AG09319 (cell line): ENCODE measurements around the gene GNAO1.

ENCODE experiments used
- DNase-seq: peaks from one replicate; pipeline ENCODE4 v3.0.0-alpha.2; 2010; ENCODE audit warnings: low read depth; ENCODE audit errors: extremely low read depth
- CTCF ChIP-seq: IDR thresholded peaks from 2 replicates; pipeline ENCODE4 v1.5.1; 2011; ENCODE audit warnings: low read depth, mild to moderate bottlenecking, inconsistent platforms, low read length, moderate library complexity

GNAO1 gene

GRCh38 chr16:56191156-56191815 is at the start of gene GNAO1:
Gene GNAO1 (plus strand): TSS chr16:56191489. CDS start chr16:56192236, 747 bp downstream.
- no peak for TF ChIP-seq CTCF
- no peak for DNase-seq

GRCh38 chr16:56143666-56144065 is 47.6 kb upstream of the GNAO1 start:
- DNase-seq, result no peak
- no peak for TF ChIP-seq CTCF

GRCh38 chr16:56145369-56145768 is 45.9 kb upstream of the GNAO1 start:
- no peak for TF ChIP-seq CTCF
- no peak for DNase-seq

GRCh38 chr16:56151621-56152020 is 39.7 kb upstream of the GNAO1 start:
- DNase-seq, result no peak
- TF ChIP-seq CTCF, result no peak

GRCh38 chr16:56161658-56162057 is 29.6 kb upstream of the GNAO1 start:
- no peak for DNase-seq
- TF ChIP-seq CTCF, result no peak

- DNase-seq, result no peak
Measured at GRCh38 chr16:56163089-56163488, 28.2 kb upstream of the GNAO1 start.

GRCh38 chr16:56163938-56164337 is 27.4 kb upstream of the GNAO1 start:
- no peak for DNase-seq
- no peak for TF ChIP-seq CTCF

More at GRCh38 chr16:56163089-56163488, 28.2 kb upstream of the GNAO1 start:
- TF ChIP-seq CTCF, result no peak
